Measurements from ENCODE around the gene RAPGEF1. TPM values are rescaled to one million over a fixed set of nuclear protein-coding genes. Genes with fewer than 3 reads are reported as not detected.
A peak's percentile ranks its signal among the peaks of the same experiment; 100 is the strongest.

The RAPGEF1 gene
- total RNA-seq, 1 experiment from 2014 or later = 40.8 TPM

GRCh38 chr9:131752231-131752884, 12.5 kb upstream of the RAPGEF1 start:
- no peak for DNase-seq (ENCODE audit: low spot score)
- in situ Hi-C loops (cut with HindIII; ENCODE audit: low sequenced_read_pairs) = no loop called here

DNA sequence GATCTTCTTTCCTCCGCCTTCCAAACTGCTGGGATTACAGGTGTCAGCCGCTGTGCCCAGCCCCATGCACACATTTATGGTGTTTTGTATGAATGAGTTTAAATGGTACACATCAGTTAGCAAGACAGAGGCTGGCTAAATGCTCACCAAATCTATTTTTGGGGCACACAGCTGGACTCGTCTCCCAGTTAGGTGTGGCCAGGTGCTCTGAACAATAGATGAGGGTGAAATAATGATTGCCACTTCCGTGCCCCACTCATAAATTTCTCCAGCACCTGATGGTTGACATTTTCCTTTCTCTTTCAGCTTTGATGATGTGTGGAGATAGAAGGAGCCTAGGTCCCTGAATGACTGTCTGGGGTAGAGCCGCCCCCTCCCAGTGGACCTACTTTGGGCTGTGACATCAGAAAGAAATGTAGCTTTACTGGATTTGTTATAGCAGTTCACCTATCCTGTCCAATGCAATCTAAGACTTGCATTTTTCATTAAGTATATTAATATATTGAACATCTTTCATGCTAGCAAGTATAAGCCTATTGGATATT, 8.6 kb upstream of the RAPGEF1 start:
- DNase-seq (ENCODE audit: low spot score) = no peak
- in situ Hi-C loops (cut with HindIII; ENCODE audit: low sequenced_read_pairs) = no loop called here

DNA sequence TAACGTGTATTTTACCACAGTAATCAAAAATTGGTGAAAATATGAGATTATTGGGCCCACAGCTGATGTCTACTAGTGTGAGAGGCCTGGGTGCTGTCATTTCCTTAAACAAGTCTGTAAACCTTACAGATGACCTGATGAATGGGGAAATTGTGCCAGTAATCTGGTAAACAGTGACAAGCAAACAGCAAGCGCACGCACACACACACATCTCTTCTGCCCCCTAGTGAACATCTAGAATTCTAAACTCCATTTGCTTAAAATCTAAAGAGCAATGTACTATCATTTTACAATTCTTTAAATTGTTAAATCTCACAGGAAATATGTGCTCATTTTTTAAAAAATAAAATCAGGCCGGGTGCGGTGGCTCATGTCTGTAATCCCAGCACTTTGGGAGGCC, 7.5 kb upstream of the RAPGEF1 start:
- DNase-seq (ENCODE audit: low spot score) = peak; percentile 79
- in situ Hi-C loops (cut with HindIII; ENCODE audit: low sequenced_read_pairs) = no loop called here

GRCh38 chr9:131745610-131746009, 5.7 kb upstream of the RAPGEF1 start:
- DNase-seq (ENCODE audit: low spot score) = no peak
- in situ Hi-C loops (cut with HindIII; ENCODE audit: low sequenced_read_pairs) = no loop called here

DNA sequence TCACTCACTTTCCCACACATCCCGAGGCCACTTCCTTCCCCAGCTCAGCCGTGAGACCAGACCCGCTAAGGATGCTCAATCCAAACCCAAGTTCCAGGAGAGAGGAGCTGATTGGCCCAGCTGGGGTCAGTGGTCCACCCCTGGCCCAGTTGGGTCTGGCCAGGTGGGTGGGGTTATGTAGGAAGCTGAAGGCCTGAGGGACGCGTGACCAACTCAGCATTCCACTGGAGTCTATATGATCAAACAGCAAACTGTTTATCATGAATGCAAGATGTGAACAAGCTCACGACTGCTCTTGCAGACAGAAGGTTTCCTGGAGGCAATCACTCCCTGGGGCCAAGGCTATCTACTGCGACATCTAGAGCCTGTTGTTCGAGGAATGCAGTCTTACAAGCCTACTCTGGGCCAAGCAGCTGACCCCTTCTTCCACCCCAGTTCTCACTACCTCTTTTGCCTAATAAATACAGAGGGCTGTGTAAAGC, 4.9 kb upstream of the RAPGEF1 start:
- in situ Hi-C loops (cut with HindIII; ENCODE audit: low sequenced_read_pairs) = no loop called here
- no peak for DNase-seq (ENCODE audit: low spot score)

DNA sequence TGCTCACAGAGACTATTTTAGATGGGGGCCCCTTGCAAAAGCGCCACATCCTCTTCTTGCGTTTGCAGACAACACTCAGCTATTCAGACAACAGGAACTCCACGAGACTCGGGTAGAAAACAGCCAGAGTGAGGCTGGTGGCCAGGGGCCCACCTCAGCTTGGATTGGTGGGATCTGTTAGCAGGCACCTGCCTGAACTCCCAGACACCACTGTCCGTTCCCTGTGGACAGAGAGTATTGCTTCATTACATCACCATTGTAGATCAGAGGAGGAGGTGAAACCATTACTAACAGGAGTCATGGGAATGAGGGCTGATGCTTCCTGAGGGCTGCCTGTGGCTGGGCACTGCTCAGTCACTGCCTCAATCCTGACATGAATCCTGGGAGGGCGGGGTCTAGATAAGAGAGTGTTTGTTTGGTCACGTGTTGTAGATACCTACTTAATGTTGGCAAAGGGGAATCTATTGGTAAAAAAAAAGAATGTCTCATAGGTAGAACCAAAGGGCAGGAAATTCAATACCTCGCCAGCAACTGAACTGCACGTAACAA, 4.4 kb upstream of the RAPGEF1 start:
- in situ Hi-C loops (cut with HindIII; ENCODE audit: low sequenced_read_pairs) = no loop called here
- no peak for DNase-seq (ENCODE audit: low spot score)

DNA sequence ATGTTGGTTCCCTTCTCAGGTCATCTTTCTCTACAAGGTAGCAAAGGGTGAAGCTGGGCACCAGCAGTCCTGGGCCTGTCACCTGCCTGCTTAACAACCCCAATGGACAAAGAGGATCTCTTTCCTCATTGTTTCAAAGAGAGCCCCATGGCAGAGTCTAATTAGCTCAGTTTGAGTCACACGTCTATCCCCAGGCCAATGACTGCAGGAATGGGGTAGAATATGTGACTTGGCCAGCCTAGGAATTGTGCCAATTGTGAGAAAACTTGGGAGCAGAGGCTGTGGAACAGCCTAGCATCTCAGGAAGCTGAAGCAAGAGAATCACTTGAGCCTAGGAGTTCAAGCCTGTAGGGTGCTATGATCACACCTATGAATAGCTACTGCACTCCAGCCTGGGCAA, 3.6 kb upstream of the RAPGEF1 start:
- in situ Hi-C loops (cut with HindIII; ENCODE audit: low sequenced_read_pairs) = no loop called here
- DNase-seq (ENCODE audit: low spot score) = no peak

GRCh38 chr9:131743096-131743495, 3.2 kb upstream of the RAPGEF1 start:
- no peak for DNase-seq (ENCODE audit: low spot score)
- in situ Hi-C loops (cut with HindIII; ENCODE audit: low sequenced_read_pairs) = no loop called here

GRCh38 chr9:131740898-131741297, 1.0 kb upstream of the RAPGEF1 start:
- in situ Hi-C loops (cut with HindIII; ENCODE audit: low sequenced_read_pairs) = no loop called here
- DNase-seq (ENCODE audit: low spot score) = no peak

GRCh38 chr9:131739133-131739958, 530 bp downstream of the RAPGEF1 start:
- no peak for DNase-seq (ENCODE audit: low spot score)
- in situ Hi-C loops (cut with HindIII; ENCODE audit: low sequenced_read_pairs) = no loop called here

- no peak for DNase-seq (ENCODE audit: low spot score)
- in situ Hi-C loops (cut with HindIII; ENCODE audit: low sequenced_read_pairs) = no loop called here
These were observed 1.4 kb downstream of the RAPGEF1 start for GRCh38 chr9:131738293-131739132.

GRCh38 chr9:131737426-131737825, 2.5 kb downstream of the RAPGEF1 start:
- DNase-seq (ENCODE audit: low spot score) = no peak
- in situ Hi-C loops (cut with HindIII; ENCODE audit: low sequenced_read_pairs) = no loop called here

GRCh38 chr9:131736431-131736830, 3.4 kb downstream of the RAPGEF1 start:
- in situ Hi-C loops (cut with HindIII; ENCODE audit: low sequenced_read_pairs) = no loop called here
- DNase-seq (ENCODE audit: low spot score) = no peak

GRCh38 chr9:131735238-131736128, 4.4 kb downstream of the RAPGEF1 start:
- in situ Hi-C loops (cut with HindIII; ENCODE audit: low sequenced_read_pairs) = no loop called here
- DNase-seq (ENCODE audit: low spot score) = no peak

DNA sequence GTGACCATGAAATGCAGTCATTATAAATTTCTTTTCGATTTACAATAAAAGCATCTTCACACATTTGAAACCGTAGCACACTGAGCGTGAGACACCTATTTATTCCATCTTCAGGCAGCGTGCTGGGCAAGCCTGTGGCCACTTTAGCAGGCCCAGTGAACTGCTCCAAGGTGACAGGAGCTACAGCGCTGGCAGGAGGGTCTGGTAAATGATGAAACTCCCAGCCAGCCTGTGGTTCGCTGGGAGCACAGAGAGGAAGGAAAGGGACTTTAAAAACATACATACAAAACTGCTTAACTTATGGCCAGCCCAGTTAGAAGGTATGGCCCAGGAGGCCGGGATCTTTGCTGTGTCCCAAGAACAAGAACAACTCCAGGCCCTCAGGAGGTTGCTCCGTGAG, 5.1 kb downstream of the RAPGEF1 start:
- in situ Hi-C loops (cut with HindIII; ENCODE audit: low sequenced_read_pairs) = no loop called here

DNA sequence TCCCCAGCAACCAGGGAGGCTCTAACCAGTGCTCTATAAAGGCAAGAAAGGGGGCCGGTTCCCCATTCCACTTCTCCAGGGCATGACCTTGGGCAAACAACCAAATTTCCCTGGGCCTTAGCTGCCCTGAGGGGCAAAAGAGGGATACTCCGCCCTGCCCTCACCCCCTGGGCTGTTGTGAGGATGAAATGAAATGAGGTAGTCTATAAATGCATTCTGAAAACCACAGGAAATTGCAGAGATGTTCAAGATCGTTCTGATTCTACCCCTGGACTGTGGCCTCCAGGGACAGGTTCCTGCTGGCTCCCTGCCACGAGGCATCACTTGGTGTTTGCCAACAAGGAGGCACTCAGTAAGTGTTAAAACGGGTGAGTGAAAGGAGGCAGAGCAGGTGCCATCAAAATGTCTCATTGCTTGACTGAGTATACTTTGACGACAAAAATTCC, 5.7 kb downstream of the RAPGEF1 start:
- in situ Hi-C loops (cut with HindIII; ENCODE audit: low sequenced_read_pairs) = no loop called here
- no peak for DNase-seq (ENCODE audit: low spot score)

More for the DNA sequence above, 5.1 kb downstream of the RAPGEF1 start:
- no peak for DNase-seq (ENCODE audit: low spot score)

- in situ Hi-C loops (cut with HindIII; ENCODE audit: low sequenced_read_pairs) = no loop called here
- no peak for DNase-seq (ENCODE audit: low spot score)
These were observed 6.3 kb downstream of the RAPGEF1 start for GRCh38 chr9:131733541-131734061.

All from G401 (cell line).